Measurements from ENCODE around the gene FADS1.

The FADS1 gene

GRCh38 chr11:61820174-61820573 is 3.4 kb upstream of the FADS1 start:
- no peak for DNase-seq

- DNase-seq = no peak
Measured at GRCh38 chr11:61817471-61818202, 834 bp upstream of the FADS1 start.

GRCh38 chr11:61815790-61816735 is 740 bp downstream of the FADS1 start:
- DNase-seq = peak; percentile 59

- DNase-seq = peak; percentile 56
Measured at GRCh38 chr11:61814958-61815789, 1.6 kb downstream of the FADS1 start.

GRCh38 chr11:61814247-61814957 is 2.4 kb downstream of the FADS1 start:
- DNase-seq = no peak

- no peak for DNase-seq
Measured at GRCh38 chr11:61812736-61813411, 3.9 kb downstream of the FADS1 start.

GRCh38 chr11:61811831-61812230 is 5.0 kb downstream of the FADS1 start:
- no peak for DNase-seq

GRCh38 chr11:61810671-61811175 is 6.1 kb downstream of the FADS1 start:
- no peak for DNase-seq

GRCh38 chr11:61806785-61807184 is 10.0 kb downstream of the FADS1 start:
- no peak for DNase-seq

GRCh38 chr11:61805146-61805545 is 11.7 kb downstream of the FADS1 start:
- no peak for DNase-seq

- DNase-seq = no peak
Measured at GRCh38 chr11:61803889-61804647, 12.7 kb downstream of the FADS1 start.

- DNase-seq = no peak
Measured at GRCh38 chr11:61802605-61803004, 14.2 kb downstream of the FADS1 start.

GRCh38 chr11:61800331-61801281 is 16.2 kb downstream of the FADS1 start:
- no peak for DNase-seq

GRCh38 chr11:61799665-61800284 is 17.0 kb downstream of the FADS1 start:
- no peak for DNase-seq

GRCh38 chr11:61797263-61797944 is 19.4 kb downstream of the FADS1 start:
- DNase-seq = peak; percentile 59

- no peak for DNase-seq
Measured at GRCh38 chr11:61795876-61796526, 20.8 kb downstream of the FADS1 start.

GRCh38 chr11:61795459-61795858 is 21.3 kb downstream of the FADS1 start:
- no peak for DNase-seq

- no peak for DNase-seq
Measured at GRCh38 chr11:61794579-61794978, 22.2 kb downstream of the FADS1 start.

Measured in T-helper 9 cell (primary cell).